Uterus (tissue), 2 donors: ENCODE data around the gene PCAT7.

Experiments
- CTCF ChIP-seq, 4 experiments: fragments of 200-600 bp in 2 of 4; fragments of 450-650 bp in 2 of 4; sonication (generic) in 2 of 4; IDR thresholded peaks; one replicate each; pipeline ENCODE4 v1.5.1; 2016 to 2019; ENCODE audit warnings: antibody characterized with exemption in 4 of 4, mild to moderate bottlenecking in 2 of 4, moderate library complexity in 1 of 4
- POLR2A ChIP-seq, 2 donors: fragments of 450-650 bp; IDR thresholded peaks; one replicate each; pipeline ENCODE4 v1.6.1; 2016; ENCODE audit warnings: antibody characterized with exemption in 2 of 2, mild to moderate bottlenecking in 1 of 2, moderate library complexity in 1 of 2

GRCh38 chr9:94568250-94568889, 13.5 kb downstream of the PCAT7 start:
- TF ChIP-seq CTCF (IDR thresholded peaks at IDR 0.05) = no peak
- no peak for TF ChIP-seq POLR2A (IDR thresholded peaks at IDR 0.05)
